Brain microvascular endothelial cell (primary cell): Measurements from ENCODE around the gene MICB.

Experiments
- DNase-seq: peaks from one replicate; pipeline ENCODE4 v3.0.0-alpha.2; 2020
- H3K27ac ChIP-seq: fragments of 250-450 bp; sonication (Bioruptor Pico); 2 replicates; pipeline ENCODE4 v1.5.1; 2020; ENCODE audit warnings: mild to moderate bottlenecking, moderate library complexity
- H3K27me3 ChIP-seq: fragments of 250-450 bp; sonication (Bioruptor Pico); replicated peaks from 2 replicates; pipeline ENCODE4 v1.5.1; 2020; ENCODE audit warnings: mild to moderate bottlenecking
- H3K36me3 ChIP-seq: fragments of 250-450 bp; sonication (Bioruptor Pico); replicated peaks from 2 replicates; pipeline ENCODE4 v1.5.1; 2020; ENCODE audit warnings: mild to moderate bottlenecking
- H3K4me3 ChIP-seq: 2 replicates; pipeline ENCODE4 v1.5.1; 2011; ENCODE audit warnings: low read depth, mild to moderate bottlenecking, control low read depth, low read length, moderate library complexity
- CTCF ChIP-seq: IDR thresholded peaks from 2 replicates; pipeline ENCODE4 v1.5.1; 2011; ENCODE audit warnings: low read depth, mild to moderate bottlenecking, moderate library complexity, low read length, control low read depth, inconsistent platforms; ENCODE audit errors: missing control alignments
- in situ Hi-C: cut with HindIII; loops from 2 replicates; pipeline ENCODE4 v1.10.0; 2017; ENCODE audit warnings: low sequenced_read_pairs, low pct_ligation_motif_present

Gene MICB

DNA sequence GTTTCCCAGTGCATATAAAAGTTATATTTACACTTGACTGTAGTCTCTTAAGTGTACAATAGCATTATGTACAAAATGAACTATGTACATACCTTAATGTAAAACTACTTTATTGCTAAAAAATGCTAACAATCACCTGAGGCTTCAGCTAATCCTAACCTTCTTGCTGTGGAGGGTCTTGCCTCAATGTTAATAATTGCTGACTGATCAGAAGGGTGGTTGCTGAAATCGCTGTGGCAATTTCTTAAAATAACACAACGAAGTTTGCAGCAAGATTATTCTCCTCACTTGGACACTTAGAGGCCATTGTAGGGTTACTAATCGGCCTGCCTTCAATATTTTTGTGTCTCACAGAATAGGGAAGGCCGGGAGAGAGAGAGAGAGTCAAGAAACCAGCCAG, 24.7 kb upstream of the MICB start:
- in situ Hi-C loops, result no loop called here
- Histone ChIP-seq H3K27me3 (no peaks in the 10 kb centered on the region), H3K4me3 (no peak overlapping the region), H3K27ac (no peak overlapping the region), H3K36me3 (no peaks in the 10 kb centered on the region)
- no peak for DNase-seq
- TF ChIP-seq CTCF, result no peak

- H3K27ac ChIP-seq, result no peak overlapping the region
- H3K27me3 ChIP-seq, result no peaks in the 10 kb centered on the region
- no peak overlapping the region for H3K4me3 ChIP-seq
- H3K36me3 ChIP-seq, result no peaks in the 10 kb centered on the region
- peak; percentile 45 for DNase-seq
- in situ Hi-C loops, result no loop called here
- no peak for TF ChIP-seq CTCF
Measured at GRCh38 chr6:31473780-31474761, 23.9 kb upstream of the MICB start.

DNA sequence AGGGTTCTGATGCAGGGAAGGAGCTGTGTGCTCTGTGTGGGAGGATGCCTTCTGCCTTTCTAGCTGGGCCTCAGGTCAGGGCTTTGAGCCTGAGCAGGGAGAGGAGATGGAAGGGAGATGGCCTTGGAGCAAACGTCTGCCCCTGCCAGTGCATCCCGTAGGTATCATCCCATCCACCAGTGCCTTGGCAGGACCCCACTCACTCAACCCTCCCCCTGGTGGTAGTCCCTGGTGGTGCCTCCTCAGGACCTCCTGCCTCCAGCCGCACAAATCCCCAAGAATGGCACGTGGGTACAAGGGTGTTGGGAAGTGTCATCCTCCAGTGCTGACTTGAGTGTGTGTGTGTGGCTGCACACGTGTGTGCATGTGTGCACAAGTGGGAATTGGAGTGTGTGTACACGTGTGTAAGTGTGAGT, 23.1 kb upstream of the MICB start:
- Histone ChIP-seq H3K27ac (no peak overlapping the region), H3K27me3 (no peaks in the 10 kb centered on the region), H3K4me3 (no peak overlapping the region), H3K36me3 (no peaks in the 10 kb centered on the region)
- TF ChIP-seq CTCF, result peak; percentile 58
- in situ Hi-C loops, result no loop called here
- no peak for DNase-seq

DNA sequence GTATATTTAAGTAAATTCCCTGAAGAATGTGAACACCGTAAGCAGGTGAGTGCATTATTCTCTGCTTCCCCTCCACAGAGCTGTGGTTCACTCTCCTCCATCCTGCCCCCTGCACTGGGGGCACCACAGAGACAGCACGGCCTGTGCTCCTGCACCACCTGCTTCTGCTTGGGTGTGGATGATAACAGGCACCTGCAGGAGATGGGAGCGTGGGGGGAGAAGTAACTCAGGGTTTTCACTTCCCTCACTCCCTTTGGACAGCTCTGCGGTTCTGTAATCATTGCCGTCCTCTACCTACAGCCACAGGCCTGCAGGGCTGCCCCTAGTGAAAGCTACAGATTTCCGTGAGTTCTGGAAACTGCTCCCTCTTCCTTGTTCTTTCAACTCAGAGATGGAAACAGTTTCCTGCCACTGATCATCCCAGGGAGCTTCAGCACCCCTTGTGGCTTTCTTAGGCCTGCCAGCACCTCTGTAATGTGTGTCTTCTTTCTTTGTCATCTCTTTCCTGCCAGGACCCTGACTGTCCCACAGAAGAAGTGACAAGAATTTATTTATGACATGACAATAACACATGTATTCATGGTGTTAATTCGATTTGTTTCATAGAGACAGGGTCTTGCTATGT, 21.3 kb upstream of the MICB start:
- Histone ChIP-seq H3K36me3 (no peaks in the 10 kb centered on the region), H3K27me3 (no peaks in the 10 kb centered on the region), H3K4me3 (no peak overlapping the region), H3K27ac (no peak overlapping the region)
- in situ Hi-C loops, result no loop called here
- no peak for DNase-seq
- TF ChIP-seq CTCF, result peak; percentile 14

DNA sequence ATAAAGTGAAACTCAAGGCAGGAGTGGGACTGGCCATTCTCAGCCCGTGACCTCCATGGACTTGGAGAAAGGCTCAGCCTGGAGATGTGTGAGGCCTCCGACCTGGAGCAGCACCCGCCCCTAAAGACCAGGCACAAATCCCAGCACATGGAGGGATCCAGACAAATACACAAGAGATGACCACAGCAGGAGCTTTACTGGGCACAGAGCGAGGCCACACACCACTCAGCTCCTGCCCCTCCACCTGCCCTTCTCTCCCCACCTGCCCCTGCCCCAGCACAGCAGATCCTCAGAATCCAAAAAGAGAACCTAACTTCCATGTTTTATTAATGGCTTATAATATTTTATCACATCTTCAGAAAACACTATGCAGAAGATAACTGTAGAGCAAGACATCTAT, 20.4 kb upstream of the MICB start:
- Histone ChIP-seq H3K36me3 (no peaks in the 10 kb centered on the region), H3K27ac (no peak overlapping the region), H3K27me3 (no peaks in the 10 kb centered on the region), H3K4me3 (no peak overlapping the region)
- in situ Hi-C loops, result no loop called here
- TF ChIP-seq CTCF, result no peak
- DNase-seq, result no peak
